B cell (primary cell): ENCODE results near the gene HOXB7. TPM values are rescaled to one million over a fixed set of nuclear protein-coding genes. Genes with fewer than 3 reads are reported as not detected.

Experiments
- ATAC-seq: fragments of 200-7000 bp; cut with Tn5 transposase; one replicate; pipeline ENCODE4 v1.10.0; 2021; ENCODE audit warnings: low read depth, mild to moderate bottlenecking, moderate number of reproducible peaks, moderate library complexity
- CTCF ChIA-PET: fragments of 350-600 bp; sonication (Branson Sonifier 250); formaldehyde crosslinking; loops from one replicate; lab custom pipeline; 2021; ENCODE audit warnings: antibody characterized with exemption, inconsistent platforms; lab: Charles Lee
- POLR2A ChIA-PET: fragments of 350-600 bp; sonication (Branson Sonifier 250); formaldehyde crosslinking; loops from one replicate; lab custom pipeline; 2021; ENCODE audit warnings: antibody characterized with exemption; lab: Charles Lee
- DNase-seq: peaks from one replicate; pipeline ENCODE4 v3.0.0; 2013
- H2AFZ ChIP-seq: 2 replicates; pipeline ENCODE4 v1.6.1; 2012; ENCODE audit warnings: mild to moderate bottlenecking, low read depth, low read length; ENCODE audit not compliant: insufficient read depth, poor library complexity, severe bottlenecking
- H3K27ac ChIP-seq, 2 donors: 1 replicate in 1 of 2; 2 replicates in 1 of 2; pipeline ENCODE4 v1.5.1; 2012 to 2013; ENCODE audit warnings: low read length in 2 of 2, mild to moderate bottlenecking in 2 of 2, moderate library complexity in 1 of 2
- H3K27me3 ChIP-seq, 4 experiments: fragments of 200-600 bp in 1 of 4; sonication (generic) in 1 of 4; replicated peaks in 1 of 4; 1 replicate in 2 of 4; 2 replicates in 2 of 4; pipeline versions ENCODE4 v1.6.1 to v1.7.0; 2013 to 2016; ENCODE audit warnings: low read length in 3 of 4, mild to moderate bottlenecking in 2 of 4, mixed read lengths in 1 of 4, moderate library complexity in 1 of 4; ENCODE audit not compliant: insufficient read depth in 4 of 4, control insufficient read depth in 3 of 4; ENCODE audit errors: control extremely low read depth in 1 of 4
- H3K36me3 ChIP-seq, 2 experiments: replicated peaks in 1 of 2; 1 replicate in 1 of 2; 2 replicates in 1 of 2; pipeline versions ENCODE4 v1.6.1 to v1.7.1; 2013; ENCODE audit warnings: low read length in 1 of 2; ENCODE audit not compliant: insufficient read depth in 2 of 2, control insufficient read depth in 1 of 2; ENCODE audit errors: control extremely low read depth in 1 of 2, extremely low read depth in 1 of 2
- H3K4me1 ChIP-seq, 2 donors: fragments of 200-600 bp in 1 of 2; sonication (generic) in 1 of 2; 1 replicate in 1 of 2; 2 replicates in 1 of 2; pipeline versions ENCODE4 v1.5.1 to v1.6.1; 2013 to 2017; ENCODE audit warnings: low read length in 2 of 2; ENCODE audit not compliant: control insufficient read depth in 2 of 2, insufficient read depth in 2 of 2
- H3K4me2 ChIP-seq: replicated peaks from 2 replicates; pipeline ENCODE3; 2012; ENCODE audit warnings: mild to moderate bottlenecking, low read depth, low read length; ENCODE audit not compliant: poor library complexity, severe bottlenecking
- H3K4me3 ChIP-seq, 5 experiments: fragments of 200-600 bp in 1 of 5; sonication (generic) in 1 of 5; 1 replicate in 3 of 5; 2 replicates in 2 of 5; pipeline versions ENCODE4 v1.5.1 to v1.7.0; 2011 to 2016; ENCODE audit warnings: low read length in 4 of 5, mild to moderate bottlenecking in 4 of 5, low read depth in 2 of 5, control low read depth in 1 of 5, moderate library complexity in 1 of 5; ENCODE audit not compliant: insufficient read depth in 1 of 5; ENCODE audit errors: control extremely low read depth in 1 of 5, extremely low read depth in 1 of 5
- H3K79me2 ChIP-seq: fragments of 200-600 bp; sonication (generic); one replicate; pipeline ENCODE4 v1.6.0; 2016; ENCODE audit warnings: low read length; ENCODE audit not compliant: control insufficient read depth, insufficient read depth
- H3K9ac ChIP-seq: fragments of 200-600 bp; sonication (generic); 2 replicates; pipeline ENCODE4 v1.6.1; 2017; ENCODE audit warnings: mild to moderate bottlenecking, low read length, moderate library complexity
- H3K9me3 ChIP-seq, 3 donors: one replicate each; pipeline versions ENCODE4 v1.6.1 to v1.7.1; 2013; ENCODE audit warnings: low read length in 2 of 3; ENCODE audit not compliant: control insufficient read depth in 2 of 3, insufficient read depth in 1 of 3; ENCODE audit errors: control extremely low read depth in 1 of 3
- H4K20me1 ChIP-seq: 2 replicates; pipeline ENCODE4 v1.6.0; 2012; ENCODE audit warnings: mild to moderate bottlenecking, low read length; ENCODE audit not compliant: insufficient read depth, control insufficient read depth, poor library complexity, severe bottlenecking
- H3K27ac Mint-ChIP-seq: one replicate; pipeline ENCODE4 v1.8.0; 2021; ENCODE audit warnings: mixed read lengths
- H3K27me3 Mint-ChIP-seq: one replicate; pipeline ENCODE4 v1.8.0; 2021; ENCODE audit warnings: mixed read lengths
- H3K4me1 Mint-ChIP-seq: one replicate; pipeline ENCODE4 v1.8.0; 2021; ENCODE audit warnings: mixed read lengths
- H3K4me3 Mint-ChIP-seq: one replicate; pipeline ENCODE4 v1.8.0; 2021; ENCODE audit warnings: mixed read lengths
- H3K9me3 Mint-ChIP-seq: one replicate; pipeline ENCODE4 v1.8.0; 2022; ENCODE audit warnings: mixed read lengths; ENCODE audit not compliant: insufficient read depth
- CTCF ChIP-seq: fragments of 200-600 bp; IDR thresholded peaks from one replicate; pipeline ENCODE4 v1.8.0; 2022; ENCODE audit warnings: antibody characterized with exemption, mild to moderate bottlenecking
- EZH2 ChIP-seq: IDR thresholded peaks from 2 replicates; pipeline ENCODE4 v1.6.1; 2012; ENCODE audit warnings: borderline replicate concordance, low read depth, mild to moderate bottlenecking, moderate library complexity, low read length; ENCODE audit not compliant: insufficient read depth, poor library complexity, severe bottlenecking
- WGBS: methylation state at CpG from one replicate; pipeline ENCODE4 v1.1.5; 2013; ENCODE audit warnings: missing lambda C conversion rate; ENCODE audit not compliant: insufficient coverage; 5-methylcytosine and 5-hydroxymethylcytosine counted together
- intact Hi-C: fragments of 100-400 bp; cut with micrococcal nuclease; formaldehyde crosslinking; loops from one replicate; pipeline ENCODE4 v1.10.0; 2022
- polyA plus RNA-seq: library from polyadenylated mRNA; depleted of rRNA; stranded (reverse); fragments of >200 nt; gene quantifications from 2 replicates; pipeline ENCODE4 v1.2.3, GENCODE V29; 2012
- total RNA-seq, 2 donors: library from RNA; stranded (reverse); fragments of 120-200 nt in 1 of 2; gene quantifications; 1 replicate in 1 of 2; 2 replicates in 1 of 2; pipeline versions ENCODE4 v1.2.3 to v1.2.4, GENCODE V29; 2013 to 2022

Gene HOXB7
- total and polyA plus RNA-seq, 2 donors (not counting 1 experiment from before 2014, with no cell fraction given): 0.25 to 1.3 TPM

GRCh38 chr17:48615963-48616716 lies 5.3 kb upstream of the HOXB7 start:
- ChIA-PET CTCF (interaction anchor here (0.7 to 2.1 kb wide), 6 partner anchors 10 to 357 kb away, joined by 3 to 7 read pairs (median 3); partner anchors contain the start of gene HOXB9), POLR2A (no interaction called here)
- peak overlapping the region; percentile 20 for H3K27ac Mint-ChIP-seq
- H3K4me1 Mint-ChIP-seq: peaks cover 46% of the 10 kb centered on the region
- Histone ChIP-seq H3K79me2 (no peaks in the 10 kb centered on the region), H3K36me3 (no peaks in the 10 kb centered on the region), H3K27me3 (peaks cover 0 to 93% (median 63%) of the 10 kb centered on the region in 4 experiments), H4K20me1 (no peaks in the 10 kb centered on the region), H3K4me1 (peaks cover 54 to 71% of the 10 kb centered on the region in 2 donors), H2AFZ (no peak overlapping the region), H3K9me3 (peaks cover 0 to 28% (median 0%) of the 10 kb centered on the region in 3 donors), H3K4me2 (no peak overlapping the region), H3K27ac (no peak overlapping the region), H3K4me3 (no peak overlapping the region), H3K9ac (no peak overlapping the region)
- intact Hi-C loops: no loop called here
- peak; percentile 29 for DNase-seq
- 71% methylated on average over 4 of the region's 17 CpGs for WGBS
- H3K9me3 Mint-ChIP-seq: no peaks in the 10 kb centered on the region
- no peak for ATAC-seq
- TF ChIP-seq EZH2 (no peak), CTCF (no peak)
- no peak overlapping the region for H3K4me3 Mint-ChIP-seq
- H3K27me3 Mint-ChIP-seq: peaks cover 81% of the 10 kb centered on the region
